CD4-positive, alpha-beta T cell treated with Interleukin-17A for 1 hour (primary cell): ENCODE data around the gene ZSCAN5C.
"Not testable (repeated sequence)": the region's sequence is repeated elsewhere in the genome, so short reads cannot be mapped to it uniquely, and the experiment has no call there.

Source experiments
- DNase-seq: peaks from one replicate; pipeline ENCODE4 v3.0.0-alpha.2; 2020

Gene ZSCAN5C

GRCh38 chr19:56193981-56194640 is 8.0 kb upstream of the ZSCAN5C start:
- DNase-seq, result no peak

GRCh38 chr19:56197646-56198045 is 4.4 kb upstream of the ZSCAN5C start, which contains the start of gene ZSCAN5B:
ZSCAN5B (minus strand) TSS chr19:56197783; CDS start chr19:56193052, 4,731 bp downstream.
- DNase-seq, result not testable (repeated sequence)

GRCh38 chr19:56199687-56200086 is 2.4 kb upstream of the ZSCAN5C start:
- no peak for DNase-seq

- DNase-seq, result not testable (repeated sequence)
These were observed 5.5 kb downstream of the ZSCAN5C start for GRCh38 chr19:56207581-56207980.

GRCh38 chr19:56209091-56209490 is 7.0 kb downstream of the ZSCAN5C start:
- no peak for DNase-seq

GRCh38 chr19:56210036-56210435 is 8.0 kb downstream of the ZSCAN5C start:
- DNase-seq, result not testable (repeated sequence)

- no peak for DNase-seq
These were observed 9.6 kb downstream of the ZSCAN5C start for GRCh38 chr19:56211718-56212117.

- DNase-seq, result no peak
These were observed 15.2 kb downstream of the ZSCAN5C start for GRCh38 chr19:56217039-56217949.

GRCh38 chr19:56218961-56219360 is 16.9 kb downstream of the ZSCAN5C start:
- no peak for DNase-seq

- not testable (repeated sequence) for DNase-seq
These were observed 19.4 kb downstream of the ZSCAN5C start for GRCh38 chr19:56221442-56221841.

- no peak for DNase-seq
These were observed 19.8 kb downstream of the ZSCAN5C start for GRCh38 chr19:56221851-56222250.

- DNase-seq, result no peak
These were observed 20.8 kb downstream of the ZSCAN5C start for GRCh38 chr19:56222901-56223300.

GRCh38 chr19:56223481-56223880 is 21.4 kb downstream of the ZSCAN5C start:
- DNase-seq, result no peak

GRCh38 chr19:56245121-56245740 is 43.2 kb downstream of the ZSCAN5C start:
- DNase-seq, result no peak

GRCh38 chr19:56245764-56246163 is 43.7 kb downstream of the ZSCAN5C start:
- DNase-seq, result not testable (repeated sequence)

- DNase-seq, result not testable (repeated sequence)
These were observed 46.8 kb downstream of the ZSCAN5C start for GRCh38 chr19:56248736-56249338.

- DNase-seq, result peak; percentile 70
These were observed 50.8 kb downstream of the ZSCAN5C start for GRCh38 chr19:56252699-56253422.

GRCh38 chr19:56253737-56254136 is 51.7 kb downstream of the ZSCAN5C start:
- peak; percentile 57 for DNase-seq

- no peak for DNase-seq
These were observed 56.2 kb downstream of the ZSCAN5C start for GRCh38 chr19:56258272-56258671.
